Uterus (tissue), 4 donors: ENCODE data around the gene CSTF3. TPM values are rescaled to one million over a fixed set of nuclear protein-coding genes. Genes with fewer than 3 reads are reported as not detected.

Experiments used
- DNase-seq, 2 donors: peaks; one replicate each; pipeline ENCODE4 v3.0.0-alpha.2; 2019 to 2020
- H3K27ac ChIP-seq, 2 donors: fragments of 200-600 bp; sonication (generic); 1 replicate in 1 of 2; 2 replicates in 1 of 2; pipeline ENCODE4 v1.5.1; 2016 to 2018
- H3K27me3 ChIP-seq, 2 donors: fragments of 200-600 bp; sonication (generic); one replicate each; pipeline ENCODE4 v1.5.1; 2018 to 2019; ENCODE audit warnings: control low read depth in 1 of 2
- H3K36me3 ChIP-seq, 2 donors: fragments of 200-600 bp; sonication (generic); one replicate each; pipeline ENCODE4 v1.5.1; 2019; ENCODE audit warnings: control low read depth in 1 of 2
- H3K4me1 ChIP-seq, 2 donors: fragments of 200-600 bp; sonication (generic); one replicate each; pipeline ENCODE4 v1.5.1; 2018 to 2019; ENCODE audit warnings: control low read depth in 1 of 2
- H3K4me3 ChIP-seq, 2 donors: fragments of 200-600 bp; sonication (generic); 1 replicate in 1 of 2; 2 replicates in 1 of 2; pipeline ENCODE4 v1.5.1; 2018 to 2019; ENCODE audit warnings: mild to moderate bottlenecking in 1 of 2
- H3K9me3 ChIP-seq, 2 donors: fragments of 200-600 bp; sonication (generic); one replicate each; pipeline ENCODE4 v1.5.1; 2019; ENCODE audit warnings: control low read depth in 1 of 2
- CTCF ChIP-seq, 4 experiments: fragments of 200-600 bp in 2 of 4; fragments of 450-650 bp in 2 of 4; sonication (generic) in 2 of 4; IDR thresholded peaks; one replicate each; pipeline ENCODE4 v1.5.1; 2016 to 2019; ENCODE audit warnings: antibody characterized with exemption in 4 of 4, mild to moderate bottlenecking in 2 of 4, moderate library complexity in 1 of 4
- POLR2A ChIP-seq, 2 donors: fragments of 450-650 bp; IDR thresholded peaks; one replicate each; pipeline ENCODE4 v1.6.1; 2016; ENCODE audit warnings: antibody characterized with exemption in 2 of 2, mild to moderate bottlenecking in 1 of 2, moderate library complexity in 1 of 2
- intact Hi-C: fragments of 100-400 bp; cut with DNase I; formaldehyde crosslinking; loops from one replicate; pipeline ENCODE4 v1.15.1; 2023; ENCODE audit warnings: low total_unique reads
- total RNA-seq, 4 donors: library from RNA; depleted of rRNA in 3 of 4; stranded (reverse); fragments of >200 nt in 3 of 4; gene quantifications; one replicate each; pipeline versions ENCODE4 v1.1.0 to v1.2.4, GENCODE V29; 2014 to 2023
- donor health status: DM: yes; HTN: yes; CAD: no.

CSTF3 gene
- total RNA-seq, 4 donors from 2014 or later: 7.9 to 53.0 (median 19.0) TPM

- no peak for TF ChIP-seq CTCF (IDR thresholded peaks at IDR 0.05)
- no peak for TF ChIP-seq POLR2A (IDR thresholded peaks at IDR 0.05)
- H3K27me3 ChIP-seq: no peaks in the 10 kb centered on the region
- no peaks in the 10 kb centered on the region for H3K9me3 ChIP-seq
- H3K4me1 ChIP-seq: no peaks in the 10 kb centered on the region
- H3K36me3 ChIP-seq: no peaks in the 10 kb centered on the region
- DNase-seq: no peak
- H3K27ac ChIP-seq: no peak overlapping the region
- no peak overlapping the region for H3K4me3 ChIP-seq
- intact Hi-C loops: no loop called here
Measured at GRCh38 chr11:33089776-33090175, 71.5 kb downstream of the CSTF3 start.

GRCh38 chr11:33086017-33086416, 75.3 kb downstream of the CSTF3 start:
- DNase-seq: no peak
- no peaks in the 10 kb centered on the region for H3K4me1 ChIP-seq
- no peak overlapping the region for H3K27ac ChIP-seq
- no peaks in the 10 kb centered on the region for H3K9me3 ChIP-seq
- H3K4me3 ChIP-seq: no peak overlapping the region
- no peaks in the 10 kb centered on the region for H3K27me3 ChIP-seq
- intact Hi-C loops: no loop called here
- TF ChIP-seq POLR2A (IDR thresholded peaks at IDR 0.05): no peak
- no peak for TF ChIP-seq CTCF (IDR thresholded peaks at IDR 0.05)
- no peaks in the 10 kb centered on the region for H3K36me3 ChIP-seq

- Histone ChIP-seq H3K4me3 (no peak overlapping the region), H3K27me3 (no peaks in the 10 kb centered on the region), H3K27ac (no peak overlapping the region), H3K4me1 (no peaks in the 10 kb centered on the region), H3K36me3 (no peaks in the 10 kb centered on the region), H3K9me3 (no peaks in the 10 kb centered on the region)
- intact Hi-C loops: no loop called here
- TF ChIP-seq CTCF (IDR thresholded peaks at IDR 0.05) (no peak), POLR2A (IDR thresholded peaks at IDR 0.05) (no peak)
- DNase-seq: no peak
Measured at GRCh38 chr11:33083918-33084317, 77.4 kb downstream of the CSTF3 start.

- Histone ChIP-seq H3K27me3 (no peaks in the 10 kb centered on the region), H3K9me3 (no peaks in the 10 kb centered on the region), H3K27ac (no peak overlapping the region), H3K36me3 (no peaks in the 10 kb centered on the region), H3K4me3 (no peak overlapping the region), H3K4me1 (no peaks in the 10 kb centered on the region)
- intact Hi-C loops: no loop called here
- no peak for DNase-seq
- TF ChIP-seq POLR2A (IDR thresholded peaks at IDR 0.05) (no peak), CTCF (IDR thresholded peaks at IDR 0.05) (no peak)
Measured at GRCh38 chr11:33072465-33072864, 88.8 kb downstream of the CSTF3 start.

GRCh38 chr11:33068611-33069340, 92.5 kb downstream of the CSTF3 start:
- no peaks in the 10 kb centered on the region for H3K9me3 ChIP-seq
- H3K27me3 ChIP-seq: no peaks in the 10 kb centered on the region
- H3K4me1 ChIP-seq: no peaks in the 10 kb centered on the region
- intact Hi-C loops: loop anchor here (10.0 kb wide), 2 partner anchors 104 to 264 kb away; no protein-coding TSS in a partner anchor
- no peak overlapping the region for H3K27ac ChIP-seq
- DNase-seq: no peak
- TF ChIP-seq POLR2A (IDR thresholded peaks at IDR 0.05) (no peak), CTCF (IDR thresholded peaks at IDR 0.05) (no peak)
- no peak overlapping the region for H3K4me3 ChIP-seq
- no peaks in the 10 kb centered on the region for H3K36me3 ChIP-seq
